HepG2 (cell line): Measurements from ENCODE around the gene FDPS. TPM values are rescaled to one million over a fixed set of nuclear protein-coding genes. Genes with fewer than 3 reads are reported as not detected.

Experiments used
- HNF4A ChIP-seq: sonication (generic); formaldehyde crosslinking; IDR thresholded peaks from 2 replicates; pipeline ENCODE4 v1.4.0; 2020; ENCODE audit warnings: missing genetic modification reagents
- ISL2 ChIP-seq: sonication (generic); formaldehyde crosslinking; IDR thresholded peaks from 2 replicates; pipeline ENCODE4 v1.5.0; 2020; ENCODE audit warnings: missing genetic modification reagents
- KDM5B ChIP-seq: sonication (generic); formaldehyde crosslinking; IDR thresholded peaks from 2 replicates; pipeline ENCODE4 v1.4.0; 2020; ENCODE audit warnings: missing genetic modification reagents, mild to moderate bottlenecking, borderline replicate concordance
- POGK ChIP-seq: sonication (generic); formaldehyde crosslinking; conservative IDR thresholded peaks from 2 replicates; pipeline ENCODE4 v1.8.0; 2022; ENCODE audit warnings: mild to moderate bottlenecking, moderate library complexity, missing genetic modification reagents
- RAD51 ChIP-seq: fragments of 450-650 bp; IDR thresholded peaks from 2 replicates; pipeline ENCODE4 v1.6.1; 2016; ENCODE audit warnings: borderline replicate concordance
- SMAD1 ChIP-seq: sonication (generic); formaldehyde crosslinking; IDR thresholded peaks from 2 replicates; pipeline ENCODE4 v1.4.0; 2020; ENCODE audit warnings: missing genetic modification reagents, low read depth, mild to moderate bottlenecking, borderline replicate concordance
- TARDBP ChIP-seq: sonication (generic); formaldehyde crosslinking; IDR thresholded peaks from 2 replicates; pipeline ENCODE4 v1.8.0; 2022; ENCODE audit warnings: mild to moderate bottlenecking, missing genetic modification reagents
- TSC22D2 ChIP-seq: sonication (generic); formaldehyde crosslinking; IDR thresholded peaks from 2 replicates; pipeline ENCODE4 v1.5.1; 2020; ENCODE audit warnings: missing genetic modification reagents, mild to moderate bottlenecking, borderline replicate concordance
- ZBTB1 ChIP-seq: sonication (generic); formaldehyde crosslinking; IDR thresholded peaks from 2 replicates; pipeline ENCODE4 v1.4.0; 2020; ENCODE audit warnings: missing genetic modification reagents, borderline replicate concordance
- ZC3H13 ChIP-seq: sonication (generic); formaldehyde crosslinking; IDR thresholded peaks from 2 replicates; pipeline ENCODE4 v1.8.1; 2023; ENCODE audit warnings: mild to moderate bottlenecking, missing genetic modification reagents, moderate library complexity
- ZNF138 ChIP-seq: sonication (generic); formaldehyde crosslinking; IDR thresholded peaks from 2 replicates; pipeline ENCODE4 v1.5.0; 2020; ENCODE audit warnings: mild to moderate bottlenecking, low read depth, missing genetic modification reagents
- ZNF143 ChIP-seq: sonication (generic); formaldehyde crosslinking; IDR thresholded peaks from 2 replicates; pipeline ENCODE4 v1.4.0; 2020; ENCODE audit warnings: missing genetic modification reagents
- ZNF24 ChIP-seq: fragments of 450-650 bp; IDR thresholded peaks from 2 replicates; pipeline ENCODE4 v1.6.1; 2017; ENCODE audit warnings: antibody characterized with exemption, mild to moderate bottlenecking
- ZNF367 ChIP-seq: sonication (generic); formaldehyde crosslinking; IDR thresholded peaks from 2 replicates; pipeline ENCODE4 v1.4.0; 2020; ENCODE audit warnings: missing genetic modification reagents, borderline replicate concordance
- ZNF430 ChIP-seq: sonication (generic); formaldehyde crosslinking; IDR thresholded peaks from 2 replicates; pipeline ENCODE4 v1.9.0; 2021; ENCODE audit warnings: mild to moderate bottlenecking, missing genetic modification reagents
- ZNF547 ChIP-seq: sonication (generic); formaldehyde crosslinking; IDR thresholded peaks from 2 replicates; pipeline ENCODE4 v1.5.1; 2020; ENCODE audit warnings: mild to moderate bottlenecking, missing genetic modification reagents
- ZNF597 ChIP-seq: sonication (generic); formaldehyde crosslinking; IDR thresholded peaks from 2 replicates; pipeline ENCODE4 v1.5.0; 2020; ENCODE audit warnings: missing genetic modification reagents
- ZNF879 ChIP-seq: sonication (generic); formaldehyde crosslinking; IDR thresholded peaks from 2 replicates; pipeline ENCODE4 v1.8.1; 2023; ENCODE audit warnings: missing genetic modification reagents
- ZSCAN21 ChIP-seq: sonication (generic); formaldehyde crosslinking; IDR thresholded peaks from 2 replicates; pipeline ENCODE4 v1.8.0; 2022; ENCODE audit warnings: mild to moderate bottlenecking, missing genetic modification reagents, moderate library complexity, borderline replicate concordance
- ZSCAN9 ChIP-seq: IDR thresholded peaks from 2 replicates; pipeline ENCODE4 v1.6.1; 2016; ENCODE audit warnings: borderline replicate concordance
- polyA plus RNA-seq, 8 experiments: library from polyadenylated mRNA; depleted of rRNA in 3 of 8; stranded (reverse) in 7 of 8; unstranded in 1 of 8; fragments of >200 nt; fragmentation: Illumina TruSeq in 4 of 8; extraction: Trizol in 4 of 8; gene quantifications; 2 replicates each; pipeline versions ENCODE4 v1.2.1 to v1.2.3, GENCODE V29; 2011 to 2016; ENCODE audit warnings: low read depth in 4 of 8, missing spikeins in 1 of 8, mixed read lengths in 1 of 8; ENCODE audit not compliant: insufficient read depth in 1 of 8
- total RNA-seq, 5 experiments: library from RNA; depleted of rRNA; stranded (reverse); fragments of >200 nt; fragmentation: Illumina TruSeq; extraction: Trizol; gene quantifications; 2 replicates each; pipeline ENCODE4 v1.2.3, GENCODE V29; 2016; ENCODE audit warnings: low read depth in 1 of 5
- TF ChIP-seq, protein P1 (sequence below): sonication (generic); formaldehyde crosslinking; IDR thresholded peaks from 2 replicates; pipeline ENCODE4 v1.9.0; 2022; ENCODE audit warnings: low read depth, missing genetic modification reagents
- TF ChIP-seq, protein P2 (sequence below): sonication (generic); formaldehyde crosslinking; IDR thresholded peaks from 2 replicates; pipeline ENCODE4 v1.4.0; 2020; ENCODE audit warnings: mild to moderate bottlenecking, missing genetic modification reagents, borderline replicate concordance

The FDPS gene
- total and polyA plus RNA-seq, 2 of the 13 experiments (the other 11 are each of a cell fraction or from before 2014, with no cell fraction given) = 264 to 519 TPM

DNA sequence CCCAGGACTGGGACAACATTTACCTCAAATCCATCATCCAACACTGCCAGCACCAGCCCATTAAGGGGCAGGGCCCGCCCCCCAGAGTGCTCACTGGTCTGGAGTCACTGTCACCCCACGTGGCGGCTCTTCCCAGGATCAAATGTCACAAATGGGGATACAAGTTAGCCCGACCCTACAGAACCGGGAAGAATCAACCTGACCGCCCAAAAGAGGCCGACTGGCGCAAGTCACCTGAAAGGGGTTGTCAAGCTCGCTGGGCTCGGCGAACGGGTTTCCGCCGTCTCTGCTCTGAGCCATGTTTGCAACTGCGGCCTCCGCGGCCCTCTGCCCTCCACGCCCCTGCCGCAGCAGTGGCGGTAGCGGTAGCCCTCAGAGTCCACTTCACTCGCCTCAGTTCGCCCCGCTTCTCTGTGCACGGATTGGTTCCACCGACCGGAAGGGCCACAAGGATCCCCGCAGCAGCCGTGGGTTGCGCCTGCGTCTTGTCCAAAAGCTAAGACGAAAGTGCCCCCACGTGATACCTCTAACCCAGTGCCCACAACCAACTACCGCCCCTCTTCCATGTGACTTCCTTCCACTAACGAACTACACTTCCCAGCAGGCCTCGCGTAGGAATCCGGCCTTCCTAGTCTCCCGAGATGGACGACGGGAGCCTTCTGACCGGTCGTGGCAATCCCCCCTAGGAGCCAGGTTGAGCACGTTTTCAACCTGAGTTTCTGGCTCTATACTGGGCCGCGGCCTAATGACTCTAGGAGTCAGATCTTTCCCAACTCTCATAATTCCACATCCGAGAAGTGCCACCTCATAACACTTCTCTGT, 46.6 kb upstream of the FDPS start, which contains the start of gene SCAMP3 (continued):
- TF ChIP-seq TSC22D2 (CRISPR knock-in tag) = peak; percentile 85; the same call in 1 of the 2 replicates
- TF ChIP-seq RAD51 = peak; percentile 95
- peak; percentile 69 for TF ChIP-seq ZSCAN9 (CRISPR knock-in tag)
- TF ChIP-seq ZNF367 (CRISPR knock-in tag) = no peak
- TF ChIP-seq ZNF547 = peak; percentile 20; the same call in 1 of the 2 replicates
- no peak for TF ChIP-seq ZBTB1 (CRISPR knock-in tag)
- TF ChIP-seq ZNF24 = no peak
- TF ChIP-seq ZNF143 (CRISPR knock-in tag) = peak; percentile 97
- peak; percentile 84; the same call in 1 of the 2 replicates for TF ChIP-seq POGK (CRISPR knock-in tag)
- TF ChIP-seq, protein P1, sequence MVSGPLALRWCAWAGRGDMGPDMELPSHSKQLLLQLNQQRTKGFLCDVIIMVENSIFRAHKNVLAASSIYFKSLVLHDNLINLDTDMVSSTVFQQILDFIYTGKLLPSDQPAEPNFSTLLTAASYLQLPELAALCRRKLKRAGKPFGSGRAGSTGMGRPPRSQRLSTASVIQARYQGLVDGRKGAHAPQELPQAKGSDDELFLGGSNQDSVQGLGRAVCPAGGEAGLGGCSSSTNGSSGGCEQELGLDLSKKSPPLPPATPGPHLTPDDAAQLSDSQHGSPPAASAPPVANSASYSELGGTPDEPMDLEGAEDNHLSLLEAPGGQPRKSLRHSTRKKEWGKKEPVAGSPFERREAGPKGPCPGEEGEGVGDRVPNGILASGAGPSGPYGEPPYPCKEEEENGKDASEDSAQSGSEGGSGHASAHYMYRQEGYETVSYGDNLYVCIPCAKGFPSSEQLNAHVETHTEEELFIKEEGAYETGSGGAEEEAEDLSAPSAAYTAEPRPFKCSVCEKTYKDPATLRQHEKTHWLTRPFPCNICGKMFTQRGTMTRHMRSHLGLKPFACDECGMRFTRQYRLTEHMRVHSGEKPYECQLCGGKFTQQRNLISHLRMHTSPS (CRISPR knock-in tag) = peak; percentile 18; the same call in 1 of the 2 replicates
- TF ChIP-seq ZNF597 (CRISPR knock-in tag) = no peak
- no peak for TF ChIP-seq ZNF430 (CRISPR knock-in tag)
- peak; percentile 78; the same call in 1 of the 2 replicates for TF ChIP-seq ZSCAN21 (CRISPR knock-in tag)
- TF ChIP-seq TARDBP (CRISPR knock-in tag) = peak; percentile 82
- TF ChIP-seq, protein P2, sequence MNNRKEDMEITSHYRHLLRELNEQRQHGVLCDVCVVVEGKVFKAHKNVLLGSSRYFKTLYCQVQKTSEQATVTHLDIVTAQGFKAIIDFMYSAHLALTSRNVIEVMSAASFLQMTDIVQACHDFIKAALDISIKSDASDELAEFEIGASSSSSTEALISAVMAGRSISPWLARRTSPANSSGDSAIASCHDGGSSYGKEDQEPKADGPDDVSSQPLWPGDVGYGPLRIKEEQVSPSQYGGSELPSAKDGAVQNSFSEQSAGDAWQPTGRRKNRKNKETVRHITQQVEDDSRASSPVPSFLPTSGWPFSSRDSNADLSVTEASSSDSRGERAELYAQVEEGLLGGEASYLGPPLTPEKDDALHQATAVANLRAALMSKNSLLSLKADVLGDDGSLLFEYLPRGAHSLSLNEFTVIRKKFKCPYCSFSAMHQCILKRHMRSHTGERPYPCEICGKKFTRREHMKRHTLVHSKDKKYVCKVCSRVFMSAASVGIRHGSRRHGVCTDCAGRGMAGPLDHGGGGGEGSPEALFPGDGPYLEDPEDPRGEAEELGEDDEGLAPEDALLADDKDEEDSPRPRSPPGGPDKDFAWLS = no peak
- TF ChIP-seq HNF4A (CRISPR knock-in tag) = no peak
- TF ChIP-seq ZNF138 (CRISPR knock-in tag) = peak; percentile 50; the same call in 1 of the 2 replicates
- peak; percentile 97 for TF ChIP-seq ZC3H13 (CRISPR knock-in tag)
- peak; percentile 49 for TF ChIP-seq ISL2 (CRISPR knock-in tag)
- TF ChIP-seq SMAD1 (CRISPR knock-in tag) = 0 out of 2 replicates have a peak, but pooled peaks have one; percentile 42
- peak; percentile 92 for TF ChIP-seq KDM5B (CRISPR knock-in tag)
- TF ChIP-seq ZNF879 = no peak
